Measurements from ENCODE around the gene OR11A1. TPM values are rescaled to one million over a fixed set of nuclear protein-coding genes. Genes with fewer than 3 reads are reported as not detected.

Gene OR11A1
- polyA plus RNA-seq, 1 experiment: not detected

DNA sequence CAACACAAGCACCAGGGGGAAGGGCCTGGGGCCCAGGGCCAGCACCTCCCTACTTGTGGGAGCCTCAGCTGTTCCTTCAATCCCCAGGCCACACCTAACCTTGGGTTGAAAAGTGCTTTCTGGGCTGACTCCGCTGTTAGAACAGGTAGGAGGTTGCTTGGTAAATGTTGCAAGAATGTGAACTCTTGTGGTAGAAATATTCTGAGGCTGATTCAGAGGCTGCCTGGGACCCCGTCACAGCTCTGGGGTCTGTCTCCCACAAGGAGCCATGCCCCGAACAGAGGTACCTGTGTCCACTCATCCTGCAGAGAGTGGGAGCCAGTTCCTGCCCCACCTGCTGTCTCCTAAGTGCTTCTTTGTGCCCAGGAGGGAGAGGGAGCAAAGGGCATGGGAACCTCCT is 45.3 kb upstream of the OR11A1 start:
- no peak for DNase-seq (ENCODE audit: low read depth)
- CTCF ChIA-PET: no interaction called here
- POLR2A ChIA-PET: no interaction called here
- no peaks in the 10 kb centered on the region for H3K27me3 ChIP-seq (ENCODE audit: control insufficient read depth, insufficient read depth, low read length)
- TF ChIP-seq, protein P1, sequence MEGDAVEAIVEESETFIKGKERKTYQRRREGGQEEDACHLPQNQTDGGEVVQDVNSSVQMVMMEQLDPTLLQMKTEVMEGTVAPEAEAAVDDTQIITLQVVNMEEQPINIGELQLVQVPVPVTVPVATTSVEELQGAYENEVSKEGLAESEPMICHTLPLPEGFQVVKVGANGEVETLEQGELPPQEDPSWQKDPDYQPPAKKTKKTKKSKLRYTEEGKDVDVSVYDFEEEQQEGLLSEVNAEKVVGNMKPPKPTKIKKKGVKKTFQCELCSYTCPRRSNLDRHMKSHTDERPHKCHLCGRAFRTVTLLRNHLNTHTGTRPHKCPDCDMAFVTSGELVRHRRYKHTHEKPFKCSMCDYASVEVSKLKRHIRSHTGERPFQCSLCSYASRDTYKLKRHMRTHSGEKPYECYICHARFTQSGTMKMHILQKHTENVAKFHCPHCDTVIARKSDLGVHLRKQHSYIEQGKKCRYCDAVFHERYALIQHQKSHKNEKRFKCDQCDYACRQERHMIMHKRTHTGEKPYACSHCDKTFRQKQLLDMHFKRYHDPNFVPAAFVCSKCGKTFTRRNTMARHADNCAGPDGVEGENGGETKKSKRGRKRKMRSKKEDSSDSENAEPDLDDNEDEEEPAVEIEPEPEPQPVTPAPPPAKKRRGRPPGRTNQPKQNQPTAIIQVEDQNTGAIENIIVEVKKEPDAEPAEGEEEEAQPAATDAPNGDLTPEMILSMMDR (IDR thresholded peaks at IDR 0.05; ENCODE audit: insufficient read depth, low read depth, low read length): no peak
- H3K36me3 ChIP-seq (ENCODE audit: control insufficient read depth, insufficient read depth, low read length): no peaks in the 10 kb centered on the region
- H3K4me3 ChIP-seq (ENCODE audit: low read depth, low read length): no peak overlapping the region

DNA sequence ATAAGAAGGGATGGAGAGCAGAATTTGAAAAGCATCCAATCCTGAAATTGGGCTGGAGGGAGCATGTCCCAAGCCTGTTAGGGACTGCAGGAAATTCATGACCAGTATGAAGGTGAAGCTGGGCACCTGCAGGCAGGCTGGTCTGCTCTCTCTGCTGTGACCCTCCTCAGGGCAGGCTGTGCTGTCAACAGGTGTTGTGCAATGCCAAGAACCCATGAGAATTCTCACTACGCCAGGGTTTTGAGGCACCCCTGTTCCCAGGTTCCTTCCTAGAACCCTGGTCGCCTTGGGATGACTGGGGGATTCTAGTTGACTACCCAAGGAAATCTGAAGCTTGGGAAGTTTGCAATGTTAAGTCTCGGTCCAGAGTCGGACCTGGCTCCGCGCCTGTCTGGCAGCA is 44.2 kb upstream of the OR11A1 start:
- Histone ChIP-seq H3K4me3 (ENCODE audit: low read depth, low read length) (no peak overlapping the region), H3K27me3 (ENCODE audit: control insufficient read depth, insufficient read depth, low read length) (no peaks in the 10 kb centered on the region), H3K36me3 (ENCODE audit: control insufficient read depth, insufficient read depth, low read length) (no peaks in the 10 kb centered on the region)
- CTCF ChIA-PET: interaction anchor here (0.6 kb wide), 1 partner anchor 75 kb away, joined by 3 read pairs; no protein-coding TSS in a partner anchor
- POLR2A ChIA-PET: no interaction called here
- no peak for DNase-seq (ENCODE audit: low read depth)
- TF ChIP-seq, protein P1 (IDR thresholded peaks at IDR 0.05; ENCODE audit: insufficient read depth, low read depth, low read length): no peak

DNA sequence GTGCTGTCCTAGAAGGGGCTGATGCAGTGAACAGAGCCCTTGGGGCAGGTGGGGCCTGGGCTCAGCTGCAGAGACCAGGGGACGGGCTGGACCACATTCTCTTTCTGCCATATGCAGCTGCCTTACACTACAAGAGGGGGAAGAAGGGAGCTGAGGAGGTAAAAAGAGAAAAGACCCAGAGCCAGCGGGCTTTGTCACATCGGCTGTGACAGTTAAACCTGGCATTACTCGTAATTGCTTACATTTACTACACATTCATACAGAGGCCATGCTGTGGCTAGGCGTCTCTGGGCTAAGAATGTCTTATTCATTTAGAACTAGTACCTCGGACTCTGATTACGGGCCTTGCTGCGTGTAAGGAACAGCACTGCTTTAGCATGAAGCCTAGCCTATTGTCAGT is 43.7 kb upstream of the OR11A1 start:
- Histone ChIP-seq H3K36me3 (ENCODE audit: control insufficient read depth, insufficient read depth, low read length) (no peaks in the 10 kb centered on the region), H3K27me3 (ENCODE audit: control insufficient read depth, insufficient read depth, low read length) (no peaks in the 10 kb centered on the region), H3K4me3 (ENCODE audit: low read depth, low read length) (no peak overlapping the region)
- TF ChIP-seq, protein P1 (IDR thresholded peaks at IDR 0.05; ENCODE audit: insufficient read depth, low read depth, low read length): no peak
- POLR2A ChIA-PET: no interaction called here
- DNase-seq (ENCODE audit: low read depth): no peak
- CTCF ChIA-PET: no interaction called here

DNA sequence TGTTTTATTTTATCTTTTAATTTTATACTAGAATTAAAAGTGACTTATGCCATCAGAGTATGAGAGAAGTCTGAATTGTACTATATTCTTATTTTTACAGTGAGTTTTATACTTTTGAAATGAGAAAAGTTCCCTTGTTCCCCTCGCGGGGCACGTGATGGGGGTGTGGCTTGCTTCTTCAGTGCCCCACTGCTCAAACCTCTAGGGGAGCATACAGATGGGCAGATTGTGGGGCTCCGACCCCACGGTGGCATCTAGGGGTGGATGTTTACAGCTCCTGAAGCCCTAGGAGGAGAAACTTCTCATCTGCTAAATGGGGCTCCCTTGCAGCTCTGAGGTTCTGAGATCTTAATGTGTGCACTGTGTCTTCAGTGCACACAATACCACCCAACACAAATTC is 42.8 kb upstream of the OR11A1 start:
- H3K36me3 ChIP-seq (ENCODE audit: control insufficient read depth, insufficient read depth, low read length): no peaks in the 10 kb centered on the region
- CTCF ChIA-PET: no interaction called here
- H3K27me3 ChIP-seq (ENCODE audit: control insufficient read depth, insufficient read depth, low read length): no peaks in the 10 kb centered on the region
- no peak for DNase-seq (ENCODE audit: low read depth)
- TF ChIP-seq, protein P1 (IDR thresholded peaks at IDR 0.05; ENCODE audit: insufficient read depth, low read depth, low read length): no peak
- POLR2A ChIA-PET: no interaction called here
- no peak overlapping the region for H3K4me3 ChIP-seq (ENCODE audit: low read depth, low read length)

DNA sequence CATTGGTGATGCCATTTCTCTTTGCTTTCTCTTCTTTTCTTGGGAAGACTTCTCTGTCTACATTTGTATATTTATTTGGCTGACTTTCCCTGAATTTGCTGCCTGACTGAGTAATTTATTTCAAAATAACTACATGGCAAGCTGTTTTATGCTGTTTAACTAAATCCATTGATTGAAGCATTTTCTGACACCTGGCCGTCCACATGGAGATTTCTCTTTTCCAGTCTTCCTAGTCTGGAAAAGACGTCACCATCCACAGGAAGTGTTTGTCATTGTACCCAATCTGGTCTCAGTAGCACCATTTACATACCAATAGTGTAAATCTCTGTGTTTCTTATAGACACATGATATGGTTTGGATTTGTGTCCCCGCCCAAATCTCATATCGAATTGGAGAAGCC is 40.1 kb upstream of the OR11A1 start:
- no peak overlapping the region for H3K4me3 ChIP-seq (ENCODE audit: low read depth, low read length)
- TF ChIP-seq, protein P1 (IDR thresholded peaks at IDR 0.05; ENCODE audit: insufficient read depth, low read depth, low read length): no peak
- CTCF ChIA-PET: no interaction called here
- POLR2A ChIA-PET: no interaction called here
- DNase-seq (ENCODE audit: low read depth): no peak
- no peaks in the 10 kb centered on the region for H3K27me3 ChIP-seq (ENCODE audit: control insufficient read depth, insufficient read depth, low read length)
- H3K36me3 ChIP-seq (ENCODE audit: control insufficient read depth, insufficient read depth, low read length): no peaks in the 10 kb centered on the region

All from BJ (cell line).